C4-2B (cell line): ENCODE data around the gene APAF1.

Source experiments
- CTCF ChIP-seq: fragments of 450-650 bp; conservative IDR thresholded peaks from 2 replicates; pipeline ENCODE4 v1.5.1; 2017; ENCODE audit warnings: mild to moderate bottlenecking
- ZFX ChIP-seq: fragments of 450-650 bp; IDR thresholded peaks from 2 replicates; pipeline ENCODE4 v1.6.1; 2017

- TF ChIP-seq CTCF (no peak), ZFX (no peak)
Measured at GRCh38 chr12:98671459-98671858, 26.4 kb downstream of the APAF1 start.
